ENCODE measurements around the gene SOBP. TPM values are rescaled to one million over a fixed set of nuclear protein-coding genes. Genes with fewer than 3 reads are reported as not detected.

Gene SOBP
- total and polyA plus RNA-seq, 2 experiments from 2014 or later, result 1.5 to 3.0 TPM

GRCh38 chr6:107653183-107653580, 163.3 kb downstream of the SOBP start (continued):
- no peak for TF ChIP-seq ZNF462 (CRISPR knock-in tag; IDR thresholded peaks at IDR 0.05)
- TF ChIP-seq CTCF (conservative IDR thresholded peaks at IDR 0.05; ENCODE audit: low read depth in 2 of 2), result no peak

- H3K27ac Mint-ChIP-seq, result no peak overlapping the region
- no peak overlapping the region for H3K4me2 ChIP-seq
- ATAC-seq, result no peak
- TF ChIP-seq ZNF331 (CRISPR knock-in tag; IDR thresholded peaks at IDR 0.05; ENCODE audit: low read depth), result no peak
- TF ChIP-seq NANOG (IDR thresholded peaks at IDR 0.05; ENCODE audit: borderline replicate concordance), result no peak
- TF ChIP-seq CREB1 (CRISPR knock-in tag; IDR thresholded peaks at IDR 0.05; ENCODE audit: low read depth), result no peak
- TF ChIP-seq EZH2 (IDR thresholded peaks at IDR 0.05; ENCODE audit: low read depth, unreplicated experiment), result no peak
- TF ChIP-seq POLR2AphosphoS5 (IDR thresholded peaks at IDR 0.05; ENCODE audit: low read depth), result no peak
- no peak for TF ChIP-seq CTCF (conservative IDR thresholded peaks at IDR 0.05; ENCODE audit: low read depth in 2 of 2)
- no peak for TF ChIP-seq JUNB (IDR thresholded peaks at IDR 0.05; ENCODE audit: unreplicated experiment)
- no peak for TF ChIP-seq REST (IDR thresholded peaks at IDR 0.05; ENCODE audit: unreplicated experiment)
- no peak for TF ChIP-seq ZNF114 (CRISPR knock-in tag; IDR thresholded peaks at IDR 0.05)
These were observed 164.0 kb downstream of the SOBP start for GRCh38 chr6:107653861-107654394.

More at GRCh38 chr6:107653861-107654394, 164.0 kb downstream of the SOBP start:
- H3K27me3 Mint-ChIP-seq (ENCODE audit: insufficient read depth, low read depth, poor library complexity), result no peaks in the 10 kb centered on the region
- Histone ChIP-seq H4K20me1 (replicated peaks; ENCODE audit: insufficient read depth) (no peaks in the 10 kb centered on the region), H2AFZ (no peak overlapping the region), H3K36me3 (ENCODE audit: insufficient read depth) (no peaks in the 10 kb centered on the region), H3F3A (replicated peaks; ENCODE audit: low read depth) (no peaks in the 10 kb centered on the region), H3K27ac (ENCODE audit: low read depth) (no peak overlapping the region), H3K4me3 (no peak overlapping the region), H3K79me2 (replicated peaks; ENCODE audit: insufficient read depth) (no peaks in the 10 kb centered on the region), H3K27me3 (ENCODE audit: insufficient read depth) (no peaks in the 10 kb centered on the region), H3K9me2 (ENCODE audit: insufficient read depth) (0 out of 2 replicates have a peak, but pooled peaks cover 8% of the 10 kb centered on the region), H3K4me1 (ENCODE audit: insufficient read depth) (peaks cover 21% of the 10 kb centered on the region; the same call in 1 of the 2 replicates)
- H3K36me3 Mint-ChIP-seq (ENCODE audit: low read depth), result peaks cover 3% of the 10 kb centered on the region; the same call in 2 of the 3 replicates
- peaks cover 24% of the 10 kb centered on the region for H3K4me1 Mint-ChIP-seq
- no peak for DNase-seq (ENCODE audit: low spot score)
- no peak overlapping the region for H3K4me3 Mint-ChIP-seq
- H3K9me3 Mint-ChIP-seq, result no peaks in the 10 kb centered on the region
